ENCODE results near the gene MCRIP1. TPM values are rescaled to one million over a fixed set of nuclear protein-coding genes. Genes with fewer than 3 reads are reported as not detected.

Gene MCRIP1
- total and polyA plus RNA-seq, 2 donors, result 96.2 to 120 TPM

- no peak for DNase-seq (ENCODE audit: low read depth in 6 of 9, low spot score in 9 of 9)
- WGBS, result 44% methylated on average over 13 of the region's 13 CpGs
- H3K27me3 ChIP-seq (ENCODE audit: control insufficient read depth in 2 of 2, insufficient read depth in 1 of 2, low read length in 1 of 2), result peaks cover 0 to 24% of the 10 kb centered on the region in 2 donors
- H3K4me1 ChIP-seq (ENCODE audit: control insufficient read depth in 2 of 2, insufficient read depth in 2 of 2, low read length in 2 of 2), result no peaks in the 10 kb centered on the region
- no peak overlapping the region for H3K4me3 ChIP-seq (ENCODE audit: low read length in 2 of 2)
- peaks cover 21 to 23% of the 10 kb centered on the region in 2 donors for H3K36me3 ChIP-seq (ENCODE audit: control insufficient read depth in 2 of 2, insufficient read depth in 2 of 2, low read length in 1 of 2)
- no peaks in the 10 kb centered on the region for H3K9me3 ChIP-seq (ENCODE audit: control insufficient read depth in 2 of 2, insufficient read depth in 1 of 2, low read length in 1 of 2)
- no peak overlapping the region for H3K27ac ChIP-seq (ENCODE audit: low read depth in 1 of 2, low read length in 1 of 2)
Measured at GRCh38 chr17:81819708-81820107, 13.4 kb downstream of the MCRIP1 start.

- H3K9me3 ChIP-seq (ENCODE audit: control insufficient read depth in 2 of 2, insufficient read depth in 1 of 2, low read length in 1 of 2), result no peaks in the 10 kb centered on the region
- no peak overlapping the region for H3K4me3 ChIP-seq (ENCODE audit: low read length in 2 of 2)
- no peak for DNase-seq (ENCODE audit: low read depth in 6 of 9, low spot score in 9 of 9)
- H3K27me3 ChIP-seq (ENCODE audit: control insufficient read depth in 2 of 2, insufficient read depth in 1 of 2, low read length in 1 of 2), result peaks cover 0 to 24% of the 10 kb centered on the region in 2 donors
- peaks cover 5 to 8% of the 10 kb centered on the region in 2 donors for H3K36me3 ChIP-seq (ENCODE audit: control insufficient read depth in 2 of 2, insufficient read depth in 2 of 2, low read length in 1 of 2)
- H3K4me1 ChIP-seq (ENCODE audit: control insufficient read depth in 2 of 2, insufficient read depth in 2 of 2, low read length in 2 of 2), result no peaks in the 10 kb centered on the region
- 72% methylated on average over 7 of the region's 7 CpGs for WGBS
- no peak overlapping the region for H3K27ac ChIP-seq (ENCODE audit: low read depth in 1 of 2, low read length in 1 of 2)
Measured at GRCh38 chr17:81817758-81818147, 15.3 kb downstream of the MCRIP1 start.

- Histone ChIP-seq H3K36me3 (ENCODE audit: control insufficient read depth in 2 of 2, insufficient read depth in 2 of 2, low read length in 1 of 2) (no peaks in the 10 kb centered on the region), H3K4me1 (ENCODE audit: control insufficient read depth in 2 of 2, insufficient read depth in 2 of 2, low read length in 2 of 2) (no peaks in the 10 kb centered on the region), H3K9me3 (ENCODE audit: control insufficient read depth in 2 of 2, insufficient read depth in 1 of 2, low read length in 1 of 2) (no peaks in the 10 kb centered on the region), H3K27me3 (ENCODE audit: control insufficient read depth in 2 of 2, insufficient read depth in 1 of 2, low read length in 1 of 2) (peaks cover 0 to 30% of the 10 kb centered on the region in 2 donors), H3K27ac (ENCODE audit: low read depth in 1 of 2, low read length in 1 of 2) (no peak overlapping the region), H3K4me3 (ENCODE audit: low read length in 2 of 2) (no peak overlapping the region)
- WGBS, result 97% methylated on average over 2 of the region's 2 CpGs
- no peak for DNase-seq (ENCODE audit: low read depth in 6 of 9, low spot score in 9 of 9)
Measured at GRCh38 chr17:81815646-81815986, 17.5 kb downstream of the MCRIP1 start.

GRCh38 chr17:81814748-81815645, 18.1 kb downstream of the MCRIP1 start:
- no peaks in the 10 kb centered on the region for H3K4me1 ChIP-seq (ENCODE audit: control insufficient read depth in 2 of 2, insufficient read depth in 2 of 2, low read length in 2 of 2)
- no peaks in the 10 kb centered on the region for H3K36me3 ChIP-seq (ENCODE audit: control insufficient read depth in 2 of 2, insufficient read depth in 2 of 2, low read length in 1 of 2)
- H3K4me3 ChIP-seq (ENCODE audit: low read length in 2 of 2), result no peak overlapping the region
- peaks cover 0 to 36% of the 10 kb centered on the region in 2 donors for H3K27me3 ChIP-seq (ENCODE audit: control insufficient read depth in 2 of 2, insufficient read depth in 1 of 2, low read length in 1 of 2)
- no peak overlapping the region for H3K27ac ChIP-seq (ENCODE audit: low read depth in 1 of 2, low read length in 1 of 2)
- DNase-seq (ENCODE audit: low read depth in 6 of 9, low spot score in 9 of 9), result no peak
- WGBS, result 92% methylated on average over 21 of the region's 24 CpGs
- no peaks in the 10 kb centered on the region for H3K9me3 ChIP-seq (ENCODE audit: control insufficient read depth in 2 of 2, insufficient read depth in 1 of 2, low read length in 1 of 2)

GRCh38 chr17:81813861-81814683, 19.0 kb downstream of the MCRIP1 start:
- H3K27ac ChIP-seq (ENCODE audit: low read depth in 1 of 2, low read length in 1 of 2), result no peak overlapping the region
- 95% methylated on average over 41 of the region's 41 CpGs for WGBS
- no peak for DNase-seq (ENCODE audit: low read depth in 6 of 9, low spot score in 9 of 9)
- no peak overlapping the region for H3K4me3 ChIP-seq (ENCODE audit: low read length in 2 of 2)
- H3K36me3 ChIP-seq (ENCODE audit: control insufficient read depth in 2 of 2, insufficient read depth in 2 of 2, low read length in 1 of 2), result no peaks in the 10 kb centered on the region
- no peaks in the 10 kb centered on the region for H3K9me3 ChIP-seq (ENCODE audit: control insufficient read depth in 2 of 2, insufficient read depth in 1 of 2, low read length in 1 of 2)
- no peaks in the 10 kb centered on the region for H3K4me1 ChIP-seq (ENCODE audit: control insufficient read depth in 2 of 2, insufficient read depth in 2 of 2, low read length in 2 of 2)
- peaks cover 0 to 38% of the 10 kb centered on the region in 2 donors for H3K27me3 ChIP-seq (ENCODE audit: control insufficient read depth in 2 of 2, insufficient read depth in 1 of 2, low read length in 1 of 2)

GRCh38 chr17:81813371-81813684, 19.8 kb downstream of the MCRIP1 start:
- Histone ChIP-seq H3K36me3 (ENCODE audit: control insufficient read depth in 2 of 2, insufficient read depth in 2 of 2, low read length in 1 of 2) (no peaks in the 10 kb centered on the region), H3K4me1 (ENCODE audit: control insufficient read depth in 2 of 2, insufficient read depth in 2 of 2, low read length in 2 of 2) (no peaks in the 10 kb centered on the region), H3K27me3 (ENCODE audit: control insufficient read depth in 2 of 2, insufficient read depth in 1 of 2, low read length in 1 of 2) (peaks cover 0 to 44% of the 10 kb centered on the region in 2 donors), H3K4me3 (ENCODE audit: low read length in 2 of 2) (no peak overlapping the region), H3K9me3 (ENCODE audit: control insufficient read depth in 2 of 2, insufficient read depth in 1 of 2, low read length in 1 of 2) (no peaks in the 10 kb centered on the region), H3K27ac (ENCODE audit: low read depth in 1 of 2, low read length in 1 of 2) (no peak overlapping the region)
- DNase-seq (ENCODE audit: low read depth in 6 of 9, low spot score in 9 of 9), result no peak
- 95% methylated on average over 15 of the region's 15 CpGs for whole genome bisulfite sequencing

- Histone ChIP-seq H3K36me3 (ENCODE audit: control insufficient read depth in 2 of 2, insufficient read depth in 2 of 2, low read length in 1 of 2) (no peaks in the 10 kb centered on the region), H3K27me3 (ENCODE audit: control insufficient read depth in 2 of 2, insufficient read depth in 1 of 2, low read length in 1 of 2) (peaks cover under 1 to 46% of the 10 kb centered on the region in 2 donors), H3K27ac (ENCODE audit: low read depth in 1 of 2, low read length in 1 of 2) (no peak overlapping the region), H3K4me1 (ENCODE audit: control insufficient read depth in 2 of 2, insufficient read depth in 2 of 2, low read length in 2 of 2) (no peaks in the 10 kb centered on the region), H3K9me3 (ENCODE audit: control insufficient read depth in 2 of 2, insufficient read depth in 1 of 2, low read length in 1 of 2) (no peaks in the 10 kb centered on the region), H3K4me3 (ENCODE audit: low read length in 2 of 2) (no peak overlapping the region)
- DNase-seq (ENCODE audit: low read depth in 6 of 9, low spot score in 9 of 9), result no peak
- WGBS, result 94% methylated on average over 45 of the region's 45 CpGs
Measured at GRCh38 chr17:81812571-81813370, 20.3 kb downstream of the MCRIP1 start.

GRCh38 chr17:81811705-81812570, 21.2 kb downstream of the MCRIP1 start:
- Histone ChIP-seq H3K9me3 (ENCODE audit: control insufficient read depth in 2 of 2, insufficient read depth in 1 of 2, low read length in 1 of 2) (no peaks in the 10 kb centered on the region), H3K36me3 (ENCODE audit: control insufficient read depth in 2 of 2, insufficient read depth in 2 of 2, low read length in 1 of 2) (no peaks in the 10 kb centered on the region), H3K27ac (ENCODE audit: low read depth in 1 of 2, low read length in 1 of 2) (no peak overlapping the region), H3K4me3 (ENCODE audit: low read length in 2 of 2) (no peak overlapping the region), H3K4me1 (ENCODE audit: control insufficient read depth in 2 of 2, insufficient read depth in 2 of 2, low read length in 2 of 2) (no peaks in the 10 kb centered on the region), H3K27me3 (ENCODE audit: control insufficient read depth in 2 of 2, insufficient read depth in 1 of 2, low read length in 1 of 2) (peaks cover 7 to 49% of the 10 kb centered on the region in 2 donors)
- DNase-seq (ENCODE audit: low read depth in 6 of 9, low spot score in 9 of 9), result no peak
- WGBS, result 88% methylated on average over 24 of the region's 24 CpGs

Measured in thymus (tissue), 11 donors.